HEK293 (cell line): Measurements from ENCODE around the gene LRP1B.

Experiments
- ATF2 ChIP-seq: fragments of 450-650 bp; formaldehyde crosslinking; IDR thresholded peaks from 2 replicates; pipeline ENCODE4 v1.5.1; 2016; ENCODE audit warnings: missing biosample characterization, missing genetic modification characterization, low read depth
- FEZF1 ChIP-seq: fragments of 450-650 bp; formaldehyde crosslinking; IDR thresholded peaks from 2 replicates; pipeline ENCODE4 v1.5.1; 2016; ENCODE audit warnings: missing biosample characterization, missing genetic modification characterization
- REPIN1 ChIP-seq: fragments of 450-650 bp; formaldehyde crosslinking; IDR thresholded peaks from 2 replicates; pipeline ENCODE4 v1.5.1; 2017; ENCODE audit warnings: missing biosample characterization, missing genetic modification characterization, low read depth
- ZBTB20 ChIP-seq: fragments of 450-650 bp; formaldehyde crosslinking; IDR thresholded peaks from 2 replicates; pipeline ENCODE4 v1.5.1; 2016; ENCODE audit warnings: missing biosample characterization, missing genetic modification characterization
- ZFP37 ChIP-seq: fragments of 450-650 bp; formaldehyde crosslinking; IDR thresholded peaks from 2 replicates; pipeline ENCODE4 v1.5.1; 2016; ENCODE audit warnings: missing biosample characterization, missing genetic modification characterization
- ZNF155 ChIP-seq: fragments of 450-650 bp; formaldehyde crosslinking; IDR thresholded peaks from 2 replicates; pipeline ENCODE4 v1.5.1; 2016; ENCODE audit warnings: missing biosample characterization, missing genetic modification characterization
- ZNF274 ChIP-seq, 2 experiments: fragments of 200-500 bp in 1 of 2; fragments of 450-650 bp in 1 of 2; sonication (Bioruptor generic) in 1 of 2; formaldehyde crosslinking in 1 of 2; IDR thresholded peaks; 2 replicates each; pipeline versions ENCODE4 v1.5.1 to v1.6.1; 2014 to 2016; ENCODE audit warnings: borderline replicate concordance in 1 of 2, inconsistent platforms in 1 of 2, low read length in 1 of 2, missing biosample characterization in 1 of 2, missing genetic modification characterization in 1 of 2
- ZNF558 ChIP-seq: fragments of 450-650 bp; formaldehyde crosslinking; IDR thresholded peaks from 2 replicates; pipeline ENCODE4 v1.5.1; 2016; ENCODE audit warnings: missing biosample characterization, missing genetic modification characterization
- ZNF701 ChIP-seq: fragments of 450-650 bp; formaldehyde crosslinking; IDR thresholded peaks from 2 replicates; pipeline ENCODE4 v1.5.1; 2016; ENCODE audit warnings: missing biosample characterization, missing genetic modification characterization
- TF ChIP-seq, protein P1 (sequence below): fragments of 450-650 bp; formaldehyde crosslinking; IDR thresholded peaks from 2 replicates; pipeline ENCODE4 v1.5.1; 2016; ENCODE audit warnings: missing biosample characterization, missing genetic modification characterization

- TF ChIP-seq ZNF701 (tag by site-specific recombination) (no peak), ZNF274 (IDR thresholded peaks at IDR 0.05; ENCODE audit: low read length) (no peak), ZNF274 (tag by site-specific recombination; IDR thresholded peaks at IDR 0.05; ENCODE audit: borderline replicate concordance) (no peak), ATF2 (tag by site-specific recombination) (no peak), FEZF1 (no peak), ZBTB20 (tag by site-specific recombination) (no peak), ZNF558 (tag by site-specific recombination) (no peak), ZFP37 (tag by site-specific recombination) (no peak), ZNF155 (no peak), REPIN1 (no peak)
- TF ChIP-seq, protein P1, sequence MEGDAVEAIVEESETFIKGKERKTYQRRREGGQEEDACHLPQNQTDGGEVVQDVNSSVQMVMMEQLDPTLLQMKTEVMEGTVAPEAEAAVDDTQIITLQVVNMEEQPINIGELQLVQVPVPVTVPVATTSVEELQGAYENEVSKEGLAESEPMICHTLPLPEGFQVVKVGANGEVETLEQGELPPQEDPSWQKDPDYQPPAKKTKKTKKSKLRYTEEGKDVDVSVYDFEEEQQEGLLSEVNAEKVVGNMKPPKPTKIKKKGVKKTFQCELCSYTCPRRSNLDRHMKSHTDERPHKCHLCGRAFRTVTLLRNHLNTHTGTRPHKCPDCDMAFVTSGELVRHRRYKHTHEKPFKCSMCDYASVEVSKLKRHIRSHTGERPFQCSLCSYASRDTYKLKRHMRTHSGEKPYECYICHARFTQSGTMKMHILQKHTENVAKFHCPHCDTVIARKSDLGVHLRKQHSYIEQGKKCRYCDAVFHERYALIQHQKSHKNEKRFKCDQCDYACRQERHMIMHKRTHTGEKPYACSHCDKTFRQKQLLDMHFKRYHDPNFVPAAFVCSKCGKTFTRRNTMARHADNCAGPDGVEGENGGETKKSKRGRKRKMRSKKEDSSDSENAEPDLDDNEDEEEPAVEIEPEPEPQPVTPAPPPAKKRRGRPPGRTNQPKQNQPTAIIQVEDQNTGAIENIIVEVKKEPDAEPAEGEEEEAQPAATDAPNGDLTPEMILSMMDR (tag by site-specific recombination) = no peak
Observed at GRCh38 chr2:141501752-141502151, 629.1 kb downstream of the LRP1B start.
